ENCODE measurements around the gene PLPP4.

Gene PLPP4

DNA sequence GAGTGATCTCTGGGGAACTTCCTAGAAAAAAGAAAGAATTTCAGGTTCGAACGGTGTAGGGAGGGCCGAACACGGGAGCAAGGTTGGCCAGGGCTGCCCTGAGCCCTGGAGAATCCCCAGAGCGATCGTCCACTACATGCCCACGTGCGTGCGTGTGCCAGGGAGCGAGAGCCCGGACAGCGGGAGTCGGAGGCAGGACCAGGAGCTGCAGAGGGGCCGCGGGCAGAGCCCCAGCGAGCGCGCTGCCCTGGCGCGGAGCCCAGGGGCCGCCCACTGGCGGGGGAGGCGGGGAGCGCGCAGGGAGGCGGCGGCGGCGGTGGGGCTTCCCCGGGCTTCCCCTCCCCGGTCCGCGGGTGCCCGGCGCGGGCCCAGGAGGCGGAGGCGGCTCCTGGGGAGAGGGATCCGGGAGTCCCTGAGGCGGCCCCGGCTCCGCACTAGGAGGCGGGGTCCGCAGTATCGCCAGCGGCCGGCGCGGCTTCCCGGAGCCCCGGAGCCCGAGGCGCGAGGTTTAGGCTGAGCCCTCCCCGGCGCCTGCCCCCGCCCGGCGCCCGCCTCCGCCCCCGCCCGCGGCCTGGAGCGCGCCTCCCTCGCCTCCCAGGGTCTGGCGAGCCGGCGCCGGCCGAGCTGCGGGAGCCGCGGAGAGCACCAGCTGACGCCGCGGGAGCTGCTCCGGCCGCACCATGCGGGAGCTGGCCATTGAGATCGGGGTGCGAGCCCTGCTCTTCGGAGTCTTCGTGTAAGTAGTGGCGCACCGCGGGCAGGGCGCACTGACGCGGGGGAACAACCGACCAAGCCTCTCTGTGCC is at the start of gene PLPP4:
Gene PLPP4, plus strand, starts transcription at position 602 of the 805 bp plus-strand sequence. Its CDS starts 79 bp downstream, at position 681.
- DNase-seq = no peak

DNA sequence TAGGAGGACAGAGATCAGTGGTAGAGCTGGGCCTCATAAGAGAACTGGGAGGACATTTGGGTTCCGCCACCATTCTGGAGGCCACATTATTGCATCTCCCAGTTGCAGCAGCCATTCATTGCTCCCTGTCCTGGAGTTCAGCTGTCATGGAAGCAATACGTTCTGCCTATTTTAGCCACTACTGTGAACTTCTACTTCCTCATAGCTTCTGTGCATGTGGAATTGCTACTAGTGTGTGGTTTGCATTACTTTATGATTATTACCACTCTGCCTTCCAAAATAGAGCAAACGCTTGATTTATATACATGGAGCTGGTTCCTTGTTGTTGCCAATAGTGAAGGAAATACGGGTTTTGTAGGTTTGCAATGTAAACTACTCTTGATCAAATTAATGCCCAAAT is 47.2 kb upstream of the PLPP4 start:
- DNase-seq = no peak

- DNase-seq = no peak
Observed at GRCh38 chr10:120414946-120415345, 42.1 kb upstream of the PLPP4 start.

DNA sequence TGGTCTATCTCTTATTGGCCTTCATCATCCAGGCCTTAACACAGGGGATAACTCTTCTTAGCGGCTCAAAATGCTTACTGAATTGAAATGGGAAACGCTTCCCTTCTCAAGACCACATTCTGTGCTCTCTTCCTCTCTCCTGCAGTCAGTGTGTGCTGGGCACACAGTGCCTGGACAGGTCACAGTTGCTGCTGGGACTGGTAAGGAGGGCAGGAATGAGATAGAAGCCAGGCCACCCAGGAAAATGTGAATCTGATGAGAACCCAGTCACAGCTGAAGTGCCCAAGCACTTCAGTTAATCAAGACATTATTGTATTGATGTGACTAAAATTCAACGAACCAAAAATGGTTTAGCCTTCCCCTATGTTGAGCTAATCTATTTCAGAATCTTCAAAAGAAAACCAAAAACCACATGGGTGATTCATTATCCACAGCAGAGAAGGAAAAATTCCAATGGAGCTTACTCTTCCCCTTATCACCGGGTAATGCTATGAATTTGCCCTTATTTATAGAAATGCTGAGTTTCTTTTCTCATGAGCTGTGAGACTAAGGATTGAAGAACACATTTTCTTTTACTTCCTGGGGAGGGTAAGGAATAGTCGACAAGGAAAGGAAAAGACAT is 41.2 kb upstream of the PLPP4 start:
- no peak for DNase-seq

DNA sequence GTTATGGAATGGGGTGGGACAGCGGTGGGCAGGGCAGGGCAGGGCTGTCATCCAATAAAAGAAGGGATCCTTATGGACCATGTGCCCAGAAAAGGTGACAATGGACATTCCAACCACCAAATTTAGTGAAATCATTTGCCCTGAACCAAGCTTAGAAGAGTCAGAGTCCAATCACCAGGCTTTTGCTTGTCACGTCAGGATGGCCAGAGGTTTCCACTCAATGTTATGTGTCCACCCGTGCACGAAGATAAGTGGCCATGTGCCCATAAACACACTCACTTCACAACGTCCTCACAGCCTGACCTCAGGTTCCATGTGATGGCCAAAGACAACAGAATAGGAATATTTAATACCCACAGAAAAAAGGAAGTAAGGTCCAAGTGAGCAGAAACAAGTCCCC is 36.6 kb upstream of the PLPP4 start:
- no peak for DNase-seq

- no peak for DNase-seq
Observed at GRCh38 chr10:120421250-120421649, 35.8 kb upstream of the PLPP4 start.

- DNase-seq = no peak
Observed at GRCh38 chr10:120422457-120422856, 34.6 kb upstream of the PLPP4 start.

DNA sequence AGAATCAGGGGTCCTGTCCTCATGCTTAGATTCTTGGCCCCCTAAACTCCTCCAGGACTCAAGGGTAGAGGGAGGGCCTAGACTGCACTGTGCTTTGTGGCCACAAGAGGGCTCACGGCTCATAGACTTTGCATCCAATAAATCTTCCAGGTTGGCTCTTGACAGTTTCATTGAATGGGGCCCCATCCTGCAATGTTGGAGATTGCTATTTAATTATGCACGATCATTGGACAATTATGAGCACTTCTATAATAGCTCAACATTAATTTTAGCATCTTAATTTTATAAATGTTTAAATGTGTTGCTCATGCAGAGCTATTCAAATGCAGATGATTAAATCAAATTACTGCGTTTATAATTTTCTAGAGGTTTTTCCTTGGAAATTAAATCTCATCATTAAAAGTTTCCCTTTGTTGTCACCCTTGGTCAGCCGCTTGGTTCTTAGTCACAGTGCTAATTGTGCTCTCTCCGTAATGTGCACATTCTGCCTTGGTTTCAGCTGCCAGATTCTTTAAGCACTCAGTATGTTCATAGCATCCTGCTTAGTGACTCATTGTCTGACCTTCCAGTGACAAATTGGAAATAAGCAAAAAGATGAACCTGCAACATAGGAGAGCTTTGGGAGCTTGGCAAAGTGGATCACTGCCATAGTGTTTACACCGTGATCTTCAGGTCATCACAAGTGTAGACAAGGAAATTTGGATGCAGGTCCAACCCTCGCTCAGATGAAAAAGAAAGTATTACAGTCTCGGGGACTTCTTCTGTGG is 33.4 kb upstream of the PLPP4 start:
- DNase-seq = no peak

- no peak for DNase-seq
Observed at GRCh38 chr10:120424198-120424464, 32.9 kb upstream of the PLPP4 start.

DNA sequence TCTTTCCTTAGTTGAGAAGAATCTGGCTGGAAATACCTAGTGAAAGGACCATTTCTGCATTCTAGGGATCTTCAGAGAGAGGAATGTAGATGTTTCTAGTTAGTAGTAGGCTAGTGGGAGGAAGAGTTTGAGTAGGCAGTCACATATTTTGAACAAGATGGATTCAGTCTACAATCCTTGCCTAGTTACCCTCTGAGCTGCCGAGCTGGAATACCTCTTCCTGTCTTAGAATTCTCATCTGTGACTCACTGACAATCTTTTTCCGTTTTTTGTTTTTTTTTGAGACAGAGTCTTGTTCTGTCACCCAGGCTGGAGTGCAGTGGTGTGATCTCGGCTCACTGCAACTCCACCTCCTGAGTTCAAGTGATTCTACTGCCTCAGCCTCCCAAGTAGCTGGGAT is 30.7 kb upstream of the PLPP4 start:
- no peak for DNase-seq

GRCh38 chr10:120428754-120429153 is 28.3 kb upstream of the PLPP4 start:
- no peak for DNase-seq

GRCh38 chr10:120429395-120429794 is 27.6 kb upstream of the PLPP4 start:
- DNase-seq = no peak

DNA sequence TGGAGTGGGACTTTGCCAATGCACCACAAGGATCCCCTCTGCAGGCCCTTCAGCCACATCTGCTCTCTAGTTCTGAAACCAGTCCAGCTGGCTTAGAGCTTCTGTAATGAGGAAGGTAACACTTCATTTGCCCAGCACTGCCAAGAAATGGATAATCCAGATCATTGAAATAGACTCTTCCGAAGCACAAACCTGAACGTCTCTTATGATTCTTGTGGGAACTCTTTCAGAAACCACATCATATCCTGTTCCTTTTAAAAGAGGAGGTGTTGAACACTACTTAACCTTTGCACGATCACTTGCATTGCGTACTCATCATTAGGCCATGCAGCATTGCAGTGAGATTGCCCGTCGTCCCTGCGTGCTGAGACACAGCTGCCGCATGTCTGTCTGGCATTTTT is 25.8 kb upstream of the PLPP4 start:
- DNase-seq = no peak

DNA sequence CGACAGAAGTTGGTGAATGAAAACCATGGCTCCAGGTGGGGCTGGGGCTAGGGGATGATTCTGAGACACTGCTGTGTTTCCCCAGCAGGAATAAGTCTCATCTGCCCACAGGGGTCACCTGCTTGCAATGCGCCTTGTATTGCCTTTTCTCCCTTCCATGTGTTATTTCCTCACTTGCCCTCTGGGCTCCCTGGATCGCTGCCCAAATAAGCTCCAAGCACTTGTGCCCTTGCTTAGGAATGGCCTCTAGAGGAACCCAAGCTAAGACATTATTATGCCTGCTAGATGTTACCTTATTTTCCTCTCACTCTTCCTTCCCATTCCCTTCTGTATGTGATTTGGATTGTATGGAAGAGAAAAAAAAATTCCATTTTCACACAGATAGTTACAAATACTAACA is 24.8 kb upstream of the PLPP4 start:
- no peak for DNase-seq

DNA sequence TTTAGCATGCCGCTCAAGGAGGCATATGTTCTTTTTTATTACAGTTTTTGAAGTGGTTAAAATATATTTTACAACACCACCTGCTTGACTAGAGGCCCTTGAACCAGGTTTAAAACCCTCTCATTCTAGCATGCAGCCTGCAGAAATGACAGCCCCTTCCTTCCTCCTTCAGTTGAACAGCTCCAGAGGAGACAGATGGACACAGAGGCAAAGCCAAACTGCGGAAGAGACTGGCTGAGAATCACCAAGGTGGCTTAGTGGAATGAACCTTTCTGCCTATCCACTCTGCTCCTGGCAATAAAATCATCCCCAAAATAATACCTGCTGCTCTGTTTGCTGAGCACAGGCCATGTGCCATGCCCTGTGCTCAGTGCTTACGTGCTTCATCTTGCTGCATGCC is 23.9 kb upstream of the PLPP4 start:
- DNase-seq = no peak

DNA sequence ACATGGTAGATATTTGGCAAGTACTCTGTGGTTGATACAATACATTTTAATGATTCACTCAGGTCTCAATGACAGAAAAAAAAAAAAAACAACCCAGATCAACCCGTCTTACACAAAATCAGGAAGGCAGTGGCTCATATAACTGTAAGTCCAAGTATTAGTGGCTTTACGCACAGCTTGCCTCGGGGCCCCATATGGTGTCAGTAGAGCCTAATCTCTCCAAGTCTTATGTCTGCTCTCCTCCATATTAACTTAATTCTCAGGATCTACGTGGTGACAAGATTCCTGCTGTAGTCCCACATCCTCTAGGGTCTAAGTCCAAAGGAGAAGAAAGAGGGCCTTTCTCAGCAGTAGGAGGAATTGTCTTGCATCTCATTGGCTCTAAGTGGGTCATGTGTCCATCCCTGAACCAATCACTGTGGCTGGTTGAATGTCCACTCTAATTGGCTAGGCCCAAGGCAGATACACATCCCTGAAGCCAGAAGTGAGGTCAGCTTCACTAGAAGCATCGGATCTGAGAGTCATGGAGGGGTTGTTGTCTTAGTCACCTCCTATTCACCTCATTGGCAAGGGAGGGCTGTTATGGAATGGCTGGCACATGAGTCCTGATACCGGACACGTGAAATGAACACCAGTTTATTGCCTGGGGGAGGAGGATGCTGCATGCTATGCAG is 20.5 kb upstream of the PLPP4 start:
- DNase-seq = no peak

- DNase-seq = no peak
Observed at GRCh38 chr10:120437541-120437940, 19.5 kb upstream of the PLPP4 start.

DNA sequence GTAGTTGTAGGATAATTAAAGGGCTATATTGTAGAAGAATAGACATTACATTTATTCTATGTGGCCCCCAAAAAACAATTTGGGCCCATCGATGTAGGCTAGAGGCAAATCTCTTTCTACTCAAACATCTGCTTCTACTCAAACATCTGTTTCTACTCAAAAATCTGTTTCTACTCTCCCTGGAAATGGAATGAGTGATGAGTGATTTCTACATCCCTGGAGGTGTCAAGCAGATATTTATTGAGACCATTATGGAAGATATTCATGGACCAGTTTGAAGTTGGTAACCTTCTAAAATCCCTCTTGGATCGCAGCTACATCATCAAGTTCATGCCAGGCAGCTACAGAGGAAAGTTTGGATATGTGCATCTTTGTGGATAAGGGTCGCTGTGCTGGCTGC is 5.1 kb upstream of the PLPP4 start:
- no peak for DNase-seq

DNA sequence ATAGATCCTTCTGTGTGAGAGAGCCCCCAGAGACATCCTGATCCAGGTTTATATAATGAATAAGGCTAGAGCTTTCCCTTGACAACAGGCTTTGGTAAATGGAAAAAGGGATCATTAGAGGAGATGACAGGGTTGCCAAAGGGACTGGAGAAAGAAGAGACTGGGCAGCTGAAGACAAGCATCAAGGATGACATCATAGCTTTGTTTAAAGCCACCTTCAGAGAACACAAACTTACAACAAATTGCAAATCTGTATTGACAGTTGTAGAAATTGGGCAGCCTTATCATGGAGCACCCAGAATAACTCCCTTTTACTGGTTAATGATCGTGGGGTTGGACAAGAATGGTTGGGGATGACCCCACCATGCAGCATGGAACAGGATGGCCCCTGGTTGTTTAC is 3.7 kb upstream of the PLPP4 start:
- DNase-seq = no peak

- no peak for DNase-seq
Observed at GRCh38 chr10:120453886-120454285, 3.1 kb upstream of the PLPP4 start.

DNA sequence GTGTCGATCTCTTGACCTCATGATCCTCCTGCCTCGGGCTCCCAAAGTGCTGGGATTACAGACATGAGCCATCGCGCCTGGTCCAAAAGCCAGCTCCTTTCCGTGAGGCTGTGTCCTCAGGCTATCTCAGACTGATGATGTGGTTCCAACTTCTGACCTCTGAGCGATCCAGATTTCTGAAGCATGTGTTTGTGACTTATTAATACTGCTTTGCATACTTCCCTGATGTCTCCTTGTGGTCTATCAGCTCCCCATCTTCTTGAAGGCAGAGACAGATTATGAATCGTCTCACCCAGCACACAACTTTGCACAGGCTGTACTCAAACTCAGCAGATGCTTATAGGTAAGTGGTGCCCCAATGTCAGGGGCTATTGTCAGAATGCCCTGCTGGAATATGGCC is 2.0 kb upstream of the PLPP4 start:
- DNase-seq = no peak

GRCh38 chr10:120455606-120456005 is 1.4 kb upstream of the PLPP4 start:
- DNase-seq = no peak

DNA sequence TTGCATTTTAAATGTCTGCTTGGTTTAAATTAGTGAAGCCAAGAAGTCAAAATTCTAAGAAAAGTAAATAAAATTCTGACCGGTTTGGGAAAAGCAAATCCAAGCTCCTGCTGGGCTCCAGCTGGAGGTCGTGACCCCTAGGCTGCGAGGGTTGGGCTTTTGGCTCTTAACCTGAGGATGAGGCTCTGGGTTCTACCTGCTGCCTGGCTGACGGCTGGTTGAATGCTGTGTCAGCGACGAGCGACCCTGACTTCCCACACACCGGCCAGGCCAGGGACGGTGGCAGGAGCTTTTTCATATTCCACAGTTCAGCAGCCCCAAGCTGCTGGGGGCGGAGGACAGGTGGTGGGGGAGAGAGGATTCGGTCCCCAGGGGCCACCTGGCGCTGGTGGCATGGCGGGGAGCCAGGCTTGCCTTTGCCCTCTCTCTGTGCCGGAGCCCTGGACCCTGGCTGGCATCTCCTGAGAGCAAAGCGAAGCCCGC is 843 bp upstream of the PLPP4 start:
- no peak for DNase-seq

Data from activated T-cell treated with anti-CD3 and anti-CD28 coated beads, Interleukin-2, amount 50 U/mL, for 1 hour (primary cell).